Measurements from ENCODE around the gene NKPD1. TPM values are rescaled to one million over a fixed set of nuclear protein-coding genes. Genes with fewer than 3 reads are reported as not detected.
A peak's percentile ranks its signal among the peaks of the same experiment; 100 is the strongest.

Gene NKPD1
- total and polyA plus RNA-seq, 2 donors (not counting 1 experiment from before 2014, with no cell fraction given): 0.27 to 0.36 TPM

DNA sequence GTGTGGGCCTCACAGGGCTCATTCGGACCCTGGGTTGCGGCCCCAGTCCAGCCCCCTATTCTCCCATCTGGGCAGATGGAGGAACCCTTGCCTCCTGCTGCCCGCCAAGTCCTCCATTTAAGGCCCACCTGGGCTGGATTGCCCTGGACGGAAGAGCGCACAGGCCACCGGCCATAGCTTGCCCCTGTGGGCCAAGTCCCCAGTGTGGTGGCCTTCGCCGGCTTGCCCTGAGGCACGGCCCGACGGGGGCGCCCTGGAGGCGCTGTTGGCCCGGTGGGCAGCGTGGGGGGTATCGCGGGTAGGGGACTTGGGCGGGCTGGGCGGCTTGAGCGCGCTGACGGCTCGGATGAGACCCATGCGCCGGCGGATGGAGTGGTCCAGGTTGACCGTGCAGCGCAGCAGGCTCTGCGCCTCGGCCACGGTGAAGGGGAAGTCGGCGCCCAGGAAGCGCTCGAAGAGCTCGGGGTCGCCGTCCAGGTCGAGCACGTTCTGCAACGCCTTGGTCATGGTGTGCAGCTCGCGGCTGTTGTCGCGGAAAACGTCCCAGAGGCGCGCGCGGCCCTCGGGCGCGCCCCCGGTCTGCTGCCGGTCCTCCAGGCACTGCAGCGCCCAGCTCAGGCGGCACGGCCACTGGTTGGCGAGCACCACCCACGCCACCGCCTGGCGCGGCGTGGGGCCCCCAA, 8.8 kb downstream of the NKPD1 start:
- Mint-ChIP-seq H3K4me3 (peak overlapping the region; percentile 90), H3K27me3 (peaks cover 22% of the 10 kb centered on the region), H3K4me1 (peaks cover 18% of the 10 kb centered on the region), H3K9me3 (ENCODE audit: insufficient read depth) (no peaks in the 10 kb centered on the region), H3K27ac (no peak overlapping the region)
- TF ChIP-seq, protein P1, sequence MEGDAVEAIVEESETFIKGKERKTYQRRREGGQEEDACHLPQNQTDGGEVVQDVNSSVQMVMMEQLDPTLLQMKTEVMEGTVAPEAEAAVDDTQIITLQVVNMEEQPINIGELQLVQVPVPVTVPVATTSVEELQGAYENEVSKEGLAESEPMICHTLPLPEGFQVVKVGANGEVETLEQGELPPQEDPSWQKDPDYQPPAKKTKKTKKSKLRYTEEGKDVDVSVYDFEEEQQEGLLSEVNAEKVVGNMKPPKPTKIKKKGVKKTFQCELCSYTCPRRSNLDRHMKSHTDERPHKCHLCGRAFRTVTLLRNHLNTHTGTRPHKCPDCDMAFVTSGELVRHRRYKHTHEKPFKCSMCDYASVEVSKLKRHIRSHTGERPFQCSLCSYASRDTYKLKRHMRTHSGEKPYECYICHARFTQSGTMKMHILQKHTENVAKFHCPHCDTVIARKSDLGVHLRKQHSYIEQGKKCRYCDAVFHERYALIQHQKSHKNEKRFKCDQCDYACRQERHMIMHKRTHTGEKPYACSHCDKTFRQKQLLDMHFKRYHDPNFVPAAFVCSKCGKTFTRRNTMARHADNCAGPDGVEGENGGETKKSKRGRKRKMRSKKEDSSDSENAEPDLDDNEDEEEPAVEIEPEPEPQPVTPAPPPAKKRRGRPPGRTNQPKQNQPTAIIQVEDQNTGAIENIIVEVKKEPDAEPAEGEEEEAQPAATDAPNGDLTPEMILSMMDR (IDR thresholded peaks at IDR 0.05): no peak
- no peak for TF ChIP-seq EZH2 (IDR thresholded peaks at IDR 0.05; ENCODE audit: borderline replicate concordance, insufficient read depth, low read depth, low read length, poor library complexity, severe bottlenecking)
- H4K20me1 ChIP-seq (ENCODE audit: control insufficient read depth, insufficient read depth, low read length, poor library complexity, severe bottlenecking): no peaks in the 10 kb centered on the region
- peak overlapping the region; percentile 55 for H3K9ac ChIP-seq (ENCODE audit: low read length)
- 23% methylated on average over 64 of the region's 64 CpGs for WGBS (ENCODE audit: insufficient coverage)
- H3K4me2 ChIP-seq (replicated peaks; ENCODE audit: low read depth, low read length, poor library complexity, severe bottlenecking): peak overlapping the region; percentile 94
- peaks cover 0 to 22% (median 0%) of the 10 kb centered on the region in 3 donors for H3K9me3 ChIP-seq (ENCODE audit: control extremely low read depth in 1 of 3, control insufficient read depth in 2 of 3, insufficient read depth in 1 of 3, low read length in 2 of 3)
- no peak overlapping the region for H3K27ac ChIP-seq (ENCODE audit: low read length in 2 of 2)
- no peak for ATAC-seq (ENCODE audit: low read depth)
- peaks cover 0 to 4% of the 10 kb centered on the region in 2 experiments for H3K36me3 ChIP-seq (replicated peaks in 1 of 2; ENCODE audit: control extremely low read depth in 1 of 2, control insufficient read depth in 1 of 2, extremely low read depth in 1 of 2, insufficient read depth in 2 of 2, low read length in 1 of 2)
- H3K4me3 ChIP-seq (ENCODE audit: control extremely low read depth in 1 of 5, extremely low read depth in 1 of 5, insufficient read depth in 1 of 5, low read depth in 2 of 5, low read length in 4 of 5): peak overlapping the region in 3 of 5 experiments; percentile 46 to 51 (median 50)
- intact Hi-C loops (cut with micrococcal nuclease): loop anchor here (2.0 kb wide), 1 partner anchor 15 kb away; no protein-coding TSS in a partner anchor
- ChIA-PET POLR2A (no interaction called here), CTCF (interaction anchor here (0.7 to 1.5 kb wide), 3 partner anchors 8 to 15 kb away, joined by 3 to 4 read pairs (median 3); partner anchors contain the start of gene NKPD1)
- H3K79me2 ChIP-seq (ENCODE audit: control insufficient read depth, insufficient read depth, low read length): no peaks in the 10 kb centered on the region
- peaks cover 22 to 29% of the 10 kb centered on the region in 2 donors for H3K4me1 ChIP-seq (ENCODE audit: control insufficient read depth in 2 of 2, insufficient read depth in 2 of 2, low read length in 2 of 2)
- DNase-seq: no peak
- H2AFZ ChIP-seq (ENCODE audit: insufficient read depth, low read depth, low read length, poor library complexity, severe bottlenecking): peak overlapping the region; percentile 82
- H3K27me3 ChIP-seq (replicated peaks in 1 of 4; ENCODE audit: control extremely low read depth in 1 of 4, control insufficient read depth in 3 of 4, insufficient read depth in 4 of 4, low read length in 3 of 4): peaks cover 0 to 42% (median 12%) of the 10 kb centered on the region in 4 experiments

DNA sequence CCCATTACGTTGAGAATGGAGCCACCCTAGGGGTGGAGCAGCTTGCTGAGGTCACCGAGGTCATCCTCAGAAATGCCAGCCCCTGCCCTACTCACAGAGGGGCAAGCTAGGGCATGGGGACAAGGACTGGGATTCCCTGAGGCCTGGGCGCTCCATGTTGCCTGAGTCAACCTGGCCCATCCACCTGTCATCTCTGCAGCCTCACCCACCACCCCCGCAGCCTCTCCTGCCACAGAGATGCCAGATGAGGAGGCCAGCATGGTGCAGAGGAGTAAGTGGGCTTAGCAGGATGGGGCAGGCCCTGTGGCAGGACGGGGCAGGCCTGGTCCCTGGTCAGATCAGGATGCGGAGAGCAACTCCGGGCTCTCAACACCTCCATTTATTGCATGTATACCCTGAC, 9.5 kb downstream of the NKPD1 start:
- Histone ChIP-seq H3K4me1 (ENCODE audit: control insufficient read depth in 2 of 2, insufficient read depth in 2 of 2, low read length in 2 of 2) (peaks cover 22 to 29% of the 10 kb centered on the region in 2 donors), H3K27me3 (replicated peaks in 1 of 4; ENCODE audit: control extremely low read depth in 1 of 4, control insufficient read depth in 3 of 4, insufficient read depth in 4 of 4, low read length in 3 of 4) (peaks cover 0 to 42% (median 11%) of the 10 kb centered on the region in 4 experiments), H2AFZ (ENCODE audit: insufficient read depth, low read depth, low read length, poor library complexity, severe bottlenecking) (no peak overlapping the region), H3K36me3 (replicated peaks in 1 of 2; ENCODE audit: control extremely low read depth in 1 of 2, control insufficient read depth in 1 of 2, extremely low read depth in 1 of 2, insufficient read depth in 2 of 2, low read length in 1 of 2) (peaks cover 0 to 7% of the 10 kb centered on the region in 2 experiments), H4K20me1 (ENCODE audit: control insufficient read depth, insufficient read depth, low read length, poor library complexity, severe bottlenecking) (no peaks in the 10 kb centered on the region), H3K9me3 (ENCODE audit: control extremely low read depth in 1 of 3, control insufficient read depth in 2 of 3, insufficient read depth in 1 of 3, low read length in 2 of 3) (peaks cover 0 to 22% (median 0%) of the 10 kb centered on the region in 3 donors), H3K4me2 (replicated peaks; ENCODE audit: low read depth, low read length, poor library complexity, severe bottlenecking) (peak overlapping the region; percentile 94), H3K9ac (ENCODE audit: low read length) (no peak overlapping the region), H3K79me2 (ENCODE audit: control insufficient read depth, insufficient read depth, low read length) (no peaks in the 10 kb centered on the region), H3K27ac (ENCODE audit: low read length in 2 of 2) (no peak overlapping the region), H3K4me3 (ENCODE audit: control extremely low read depth in 1 of 5, extremely low read depth in 1 of 5, insufficient read depth in 1 of 5, low read depth in 2 of 5, low read length in 4 of 5) (no peak overlapping the region)
- WGBS (ENCODE audit: insufficient coverage): 90% methylated on average over 7 of the region's 7 CpGs
- Mint-ChIP-seq H3K4me1 (peaks cover 18% of the 10 kb centered on the region), H3K9me3 (ENCODE audit: insufficient read depth) (no peaks in the 10 kb centered on the region), H3K4me3 (peak overlapping the region; percentile 54), H3K27ac (no peak overlapping the region), H3K27me3 (peaks cover 20% of the 10 kb centered on the region)
- POLR2A ChIA-PET: no interaction called here
- intact Hi-C loops (cut with micrococcal nuclease): no loop called here
- DNase-seq: no peak
- CTCF ChIA-PET: interaction anchor here (1.0 to 1.3 kb wide), 2 partner anchors 9 kb away, joined by 3 read pairs; partner anchors contain the start of gene NKPD1
- TF ChIP-seq, protein P1 (IDR thresholded peaks at IDR 0.05): no peak
- TF ChIP-seq EZH2 (IDR thresholded peaks at IDR 0.05; ENCODE audit: borderline replicate concordance, insufficient read depth, low read depth, low read length, poor library complexity, severe bottlenecking): no peak
- ATAC-seq (ENCODE audit: low read depth): no peak

Data from B cell (primary cell).